Ureter (tissue), 1 donor: ENCODE measurements around the gene ADCY9. TPM values are rescaled to one million over a fixed set of nuclear protein-coding genes. Genes with fewer than 3 reads are reported as not detected.

Source experiments
- DNase-seq: peaks from one replicate; pipeline ENCODE4 v3.0.0-alpha.2; 2020; ENCODE audit warnings: low spot score
- total RNA-seq: library from RNA; stranded (reverse); gene quantifications from one replicate; pipeline ENCODE4 v1.2.4, GENCODE V29; 2023
- donor health status: DM: yes; HTN: yes; CAD: no.

ADCY9 gene
- total RNA-seq, 1 donor from 2014 or later: 23.3 TPM

- peak; percentile 78 for DNase-seq
Measured at GRCh38 chr16:4032768-4033167, 83.5 kb downstream of the ADCY9 start.

- no peak for DNase-seq
Measured at GRCh38 chr16:4028144-4028543, 88.1 kb downstream of the ADCY9 start.

- DNase-seq: no peak
Measured at GRCh38 chr16:4026854-4027253, 89.4 kb downstream of the ADCY9 start.

- no peak for DNase-seq
Measured at GRCh38 chr16:4025428-4025827, 90.8 kb downstream of the ADCY9 start.

- DNase-seq: no peak
Measured at GRCh38 chr16:4021916-4022315, 94.3 kb downstream of the ADCY9 start.

- DNase-seq: peak; percentile 82
Measured at GRCh38 chr16:4021070-4021779, 95.0 kb downstream of the ADCY9 start.

GRCh38 chr16:4019371-4019791 lies 96.9 kb downstream of the ADCY9 start:
- DNase-seq: no peak

- DNase-seq: no peak
Measured at GRCh38 chr16:4018391-4018790, 97.9 kb downstream of the ADCY9 start.

- DNase-seq: no peak
Measured at GRCh38 chr16:4017807-4018206, 98.4 kb downstream of the ADCY9 start.

GRCh38 chr16:4016658-4017057 lies 99.6 kb downstream of the ADCY9 start:
- DNase-seq: no peak

GRCh38 chr16:4016005-4016352 lies 100.3 kb downstream of the ADCY9 start:
- no peak for DNase-seq

GRCh38 chr16:4015275-4016004 lies 100.8 kb downstream of the ADCY9 start:
- no peak for DNase-seq

GRCh38 chr16:4011940-4012629 lies 104.2 kb downstream of the ADCY9 start:
- DNase-seq: no peak

- no peak for DNase-seq
Measured at GRCh38 chr16:4011225-4011939, 104.9 kb downstream of the ADCY9 start.

GRCh38 chr16:4010225-4011158 lies 105.8 kb downstream of the ADCY9 start:
- no peak for DNase-seq

- DNase-seq: no peak
Measured at GRCh38 chr16:4009177-4009576, 107.1 kb downstream of the ADCY9 start.

GRCh38 chr16:4008116-4008515 lies 108.1 kb downstream of the ADCY9 start:
- no peak for DNase-seq

GRCh38 chr16:4006397-4006999 lies 109.7 kb downstream of the ADCY9 start:
- no peak for DNase-seq

- DNase-seq: no peak
Measured at GRCh38 chr16:4005731-4006130, 110.5 kb downstream of the ADCY9 start.

- DNase-seq: no peak
Measured at GRCh38 chr16:4005281-4005680, 111.0 kb downstream of the ADCY9 start.

- no peak for DNase-seq
Measured at GRCh38 chr16:4004206-4004605, 112.0 kb downstream of the ADCY9 start.
